Measurements from ENCODE around the gene PPP4R4.

GRCh38 chr14:94292526-94292871 is 118.4 kb downstream of the PPP4R4 start:
- TF ChIP-seq, protein P1, sequence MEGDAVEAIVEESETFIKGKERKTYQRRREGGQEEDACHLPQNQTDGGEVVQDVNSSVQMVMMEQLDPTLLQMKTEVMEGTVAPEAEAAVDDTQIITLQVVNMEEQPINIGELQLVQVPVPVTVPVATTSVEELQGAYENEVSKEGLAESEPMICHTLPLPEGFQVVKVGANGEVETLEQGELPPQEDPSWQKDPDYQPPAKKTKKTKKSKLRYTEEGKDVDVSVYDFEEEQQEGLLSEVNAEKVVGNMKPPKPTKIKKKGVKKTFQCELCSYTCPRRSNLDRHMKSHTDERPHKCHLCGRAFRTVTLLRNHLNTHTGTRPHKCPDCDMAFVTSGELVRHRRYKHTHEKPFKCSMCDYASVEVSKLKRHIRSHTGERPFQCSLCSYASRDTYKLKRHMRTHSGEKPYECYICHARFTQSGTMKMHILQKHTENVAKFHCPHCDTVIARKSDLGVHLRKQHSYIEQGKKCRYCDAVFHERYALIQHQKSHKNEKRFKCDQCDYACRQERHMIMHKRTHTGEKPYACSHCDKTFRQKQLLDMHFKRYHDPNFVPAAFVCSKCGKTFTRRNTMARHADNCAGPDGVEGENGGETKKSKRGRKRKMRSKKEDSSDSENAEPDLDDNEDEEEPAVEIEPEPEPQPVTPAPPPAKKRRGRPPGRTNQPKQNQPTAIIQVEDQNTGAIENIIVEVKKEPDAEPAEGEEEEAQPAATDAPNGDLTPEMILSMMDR (IDR thresholded peaks at IDR 0.05): no peak
- no peak for TF ChIP-seq POLR2A (IDR thresholded peaks at IDR 0.05)
